Thyroid gland (tissue), 4 donors: ENCODE data around the gene FOXA1.

ENCODE experiments used
- POLR2A ChIP-seq, 2 donors: fragments of 450-650 bp; IDR thresholded peaks; one replicate each; pipeline ENCODE4 v1.6.1; 2017; ENCODE audit warnings: antibody characterized with exemption in 2 of 2, mild to moderate bottlenecking in 2 of 2, moderate library complexity in 1 of 2
- TF ChIP-seq, protein P1 (sequence below), 6 experiments: fragments of 200-600 bp in 3 of 6; fragments of 450-650 bp in 3 of 6; sonication (generic) in 3 of 6; IDR thresholded peaks; one replicate each; pipeline ENCODE4 v1.5.1; 2016 to 2019; ENCODE audit warnings: antibody characterized with exemption in 6 of 6, mild to moderate bottlenecking in 2 of 6, inconsistent platforms in 1 of 6, moderate library complexity in 1 of 6

- TF ChIP-seq, protein P1, sequence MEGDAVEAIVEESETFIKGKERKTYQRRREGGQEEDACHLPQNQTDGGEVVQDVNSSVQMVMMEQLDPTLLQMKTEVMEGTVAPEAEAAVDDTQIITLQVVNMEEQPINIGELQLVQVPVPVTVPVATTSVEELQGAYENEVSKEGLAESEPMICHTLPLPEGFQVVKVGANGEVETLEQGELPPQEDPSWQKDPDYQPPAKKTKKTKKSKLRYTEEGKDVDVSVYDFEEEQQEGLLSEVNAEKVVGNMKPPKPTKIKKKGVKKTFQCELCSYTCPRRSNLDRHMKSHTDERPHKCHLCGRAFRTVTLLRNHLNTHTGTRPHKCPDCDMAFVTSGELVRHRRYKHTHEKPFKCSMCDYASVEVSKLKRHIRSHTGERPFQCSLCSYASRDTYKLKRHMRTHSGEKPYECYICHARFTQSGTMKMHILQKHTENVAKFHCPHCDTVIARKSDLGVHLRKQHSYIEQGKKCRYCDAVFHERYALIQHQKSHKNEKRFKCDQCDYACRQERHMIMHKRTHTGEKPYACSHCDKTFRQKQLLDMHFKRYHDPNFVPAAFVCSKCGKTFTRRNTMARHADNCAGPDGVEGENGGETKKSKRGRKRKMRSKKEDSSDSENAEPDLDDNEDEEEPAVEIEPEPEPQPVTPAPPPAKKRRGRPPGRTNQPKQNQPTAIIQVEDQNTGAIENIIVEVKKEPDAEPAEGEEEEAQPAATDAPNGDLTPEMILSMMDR (IDR thresholded peaks at IDR 0.05) = no peak
- no peak for TF ChIP-seq POLR2A (IDR thresholded peaks at IDR 0.05)
These were observed 28.9 kb upstream of the FOXA1 start for GRCh38 chr14:37623971-37624370.
